Osteoblast (primary cell): Measurements from ENCODE around the gene FGD1. TPM values are rescaled to one million over a fixed set of nuclear protein-coding genes. Genes with fewer than 3 reads are reported as not detected.

ENCODE experiments used
- DNase-seq: peaks from one replicate; pipeline ENCODE4 v3.0.0; 2011; ENCODE audit warnings: low spot score, mixed read lengths; ENCODE audit not compliant: insufficient read length; ENCODE audit errors: missing footprints
- H2AFZ ChIP-seq: 2 replicates; pipeline ENCODE4 v1.6.0; 2011; ENCODE audit warnings: mild to moderate bottlenecking, low read length
- H3K27ac ChIP-seq: 2 replicates; pipeline ENCODE4 v1.5.1; 2011; ENCODE audit warnings: mild to moderate bottlenecking, low read depth, low read length, moderate library complexity
- H3K27me3 ChIP-seq: 2 replicates; pipeline ENCODE4 v1.6.0; 2012; ENCODE audit warnings: mild to moderate bottlenecking, control low read depth, inconsistent platforms, low read length, moderate library complexity; ENCODE audit not compliant: insufficient read depth
- H3K36me3 ChIP-seq: 2 replicates; pipeline ENCODE4 v1.5.1; 2011; ENCODE audit warnings: mild to moderate bottlenecking, low read length, control low read depth, moderate library complexity; ENCODE audit not compliant: insufficient read depth
- H3K4me1 ChIP-seq: 2 replicates; pipeline ENCODE4 v1.5.1; 2011; ENCODE audit warnings: mild to moderate bottlenecking, low read length, control low read depth, moderate library complexity; ENCODE audit not compliant: insufficient read depth
- H3K4me2 ChIP-seq: 2 replicates; pipeline ENCODE4 v1.6.0; 2011; ENCODE audit warnings: mild to moderate bottlenecking, low read length; ENCODE audit not compliant: insufficient read depth
- H3K4me3 ChIP-seq: fragments of 200-600 bp; sonication (generic); 3 replicates; pipeline ENCODE4 v1.5.1; 2012; ENCODE audit warnings: mild to moderate bottlenecking, low read length, inconsistent platforms; ENCODE audit not compliant: insufficient read depth
- H3K79me2 ChIP-seq: 2 replicates; pipeline ENCODE4 v1.6.0; 2012; ENCODE audit warnings: mild to moderate bottlenecking, low read length, control low read depth, inconsistent platforms; ENCODE audit not compliant: insufficient read depth
- H3K9me3 ChIP-seq: 2 replicates; pipeline ENCODE4 v1.5.1; 2011; ENCODE audit warnings: low read depth, low read length, control low read depth
- H4K20me1 ChIP-seq: 2 replicates; pipeline ENCODE4 v1.6.0; 2012; ENCODE audit warnings: mild to moderate bottlenecking, low read length, control low read depth; ENCODE audit not compliant: insufficient read depth
- total RNA-seq: library from RNA; depleted of rRNA; stranded (reverse); fragments of >200 nt; gene quantifications from 2 replicates; pipeline ENCODE4 v1.2.3, GENCODE V29; 2012
- TF ChIP-seq, protein P1 (sequence below): IDR thresholded peaks from 2 replicates; pipeline ENCODE4 v1.5.1; 2011; ENCODE audit warnings: mild to moderate bottlenecking, low read depth, low read length, moderate library complexity; ENCODE audit errors: extremely low read depth

Gene FGD1
- total RNA-seq, 1 donor: 8.7 TPM

DNA sequence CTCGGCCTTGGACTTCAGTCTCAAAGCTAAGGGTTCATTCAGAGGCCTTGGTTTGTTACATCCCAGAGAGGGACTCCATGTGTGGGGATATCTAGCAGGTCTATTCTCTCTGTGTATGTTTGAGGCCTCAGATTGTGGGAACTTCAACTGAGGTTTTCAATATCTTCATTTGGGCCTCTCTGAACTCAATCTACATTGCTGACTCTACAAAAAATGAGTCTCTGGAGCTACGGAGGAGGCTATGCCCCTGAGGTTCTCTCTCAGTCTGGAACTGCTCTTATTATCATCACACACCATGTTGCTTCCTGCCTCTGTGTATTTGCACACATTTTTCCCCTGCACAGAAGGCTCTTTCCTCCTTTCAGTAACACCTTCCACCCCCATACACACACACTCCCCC is 60.9 kb downstream of the FGD1 start:
- TF ChIP-seq, protein P1, sequence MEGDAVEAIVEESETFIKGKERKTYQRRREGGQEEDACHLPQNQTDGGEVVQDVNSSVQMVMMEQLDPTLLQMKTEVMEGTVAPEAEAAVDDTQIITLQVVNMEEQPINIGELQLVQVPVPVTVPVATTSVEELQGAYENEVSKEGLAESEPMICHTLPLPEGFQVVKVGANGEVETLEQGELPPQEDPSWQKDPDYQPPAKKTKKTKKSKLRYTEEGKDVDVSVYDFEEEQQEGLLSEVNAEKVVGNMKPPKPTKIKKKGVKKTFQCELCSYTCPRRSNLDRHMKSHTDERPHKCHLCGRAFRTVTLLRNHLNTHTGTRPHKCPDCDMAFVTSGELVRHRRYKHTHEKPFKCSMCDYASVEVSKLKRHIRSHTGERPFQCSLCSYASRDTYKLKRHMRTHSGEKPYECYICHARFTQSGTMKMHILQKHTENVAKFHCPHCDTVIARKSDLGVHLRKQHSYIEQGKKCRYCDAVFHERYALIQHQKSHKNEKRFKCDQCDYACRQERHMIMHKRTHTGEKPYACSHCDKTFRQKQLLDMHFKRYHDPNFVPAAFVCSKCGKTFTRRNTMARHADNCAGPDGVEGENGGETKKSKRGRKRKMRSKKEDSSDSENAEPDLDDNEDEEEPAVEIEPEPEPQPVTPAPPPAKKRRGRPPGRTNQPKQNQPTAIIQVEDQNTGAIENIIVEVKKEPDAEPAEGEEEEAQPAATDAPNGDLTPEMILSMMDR: no peak
- Histone ChIP-seq H3K36me3 (no peaks in the 10 kb centered on the region), H2AFZ (no peak overlapping the region), H4K20me1 (no peaks in the 10 kb centered on the region), H3K4me2 (no peak overlapping the region), H3K9me3 (no peaks in the 10 kb centered on the region), H3K79me2 (no peaks in the 10 kb centered on the region), H3K27ac (no peak overlapping the region), H3K27me3 (no peaks in the 10 kb centered on the region), H3K4me1 (no peaks in the 10 kb centered on the region), H3K4me3 (no peak overlapping the region)
- DNase-seq: no peak

GRCh38 chrX:54430519-54430918 is 65.5 kb downstream of the FGD1 start:
- H3K36me3 ChIP-seq: no peaks in the 10 kb centered on the region
- H3K4me2 ChIP-seq: no peak overlapping the region
- no peaks in the 10 kb centered on the region for H3K27me3 ChIP-seq
- H3K9me3 ChIP-seq: no peaks in the 10 kb centered on the region
- H4K20me1 ChIP-seq: no peaks in the 10 kb centered on the region
- H3K79me2 ChIP-seq: no peaks in the 10 kb centered on the region
- H3K4me1 ChIP-seq: no peaks in the 10 kb centered on the region
- no peak overlapping the region for H3K4me3 ChIP-seq
- no peak overlapping the region for H2AFZ ChIP-seq
- H3K27ac ChIP-seq: no peak overlapping the region
- no peak for DNase-seq
- TF ChIP-seq, protein P1: no peak

DNA sequence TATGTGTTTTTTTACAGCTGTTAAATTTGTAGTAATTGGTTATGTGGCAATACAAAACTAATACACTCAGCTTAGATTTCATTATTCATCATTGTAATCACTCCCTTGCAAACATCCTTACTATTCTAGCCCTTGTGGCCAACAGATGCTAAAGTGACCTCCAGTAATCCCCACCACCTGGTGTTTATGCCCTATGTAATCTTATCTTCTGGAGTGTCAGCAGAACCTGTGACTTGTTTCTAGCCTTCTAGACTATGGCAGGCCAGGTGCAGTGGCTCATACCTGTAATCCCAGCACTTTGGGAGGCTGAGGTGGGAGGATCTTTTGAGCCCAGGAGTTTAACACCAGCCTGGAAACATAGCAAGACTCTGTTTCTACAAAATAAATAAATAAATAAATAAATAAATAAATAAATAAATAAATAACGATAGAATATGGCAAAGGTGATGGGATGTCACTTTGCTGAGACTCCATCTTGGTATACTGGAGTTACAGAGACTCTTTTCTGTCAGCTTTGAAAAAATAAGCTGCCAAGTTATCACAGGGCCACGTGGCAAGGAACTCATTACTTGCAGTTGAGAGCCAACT is 68.1 kb downstream of the FGD1 start:
- Histone ChIP-seq H3K79me2 (no peaks in the 10 kb centered on the region), H4K20me1 (no peaks in the 10 kb centered on the region), H3K4me3 (no peak overlapping the region), H3K27me3 (no peaks in the 10 kb centered on the region), H3K27ac (no peak overlapping the region), H3K9me3 (no peaks in the 10 kb centered on the region), H2AFZ (no peak overlapping the region), H3K36me3 (no peaks in the 10 kb centered on the region), H3K4me1 (no peaks in the 10 kb centered on the region), H3K4me2 (no peak overlapping the region)
- no peak for DNase-seq
- TF ChIP-seq, protein P1: no peak

DNA sequence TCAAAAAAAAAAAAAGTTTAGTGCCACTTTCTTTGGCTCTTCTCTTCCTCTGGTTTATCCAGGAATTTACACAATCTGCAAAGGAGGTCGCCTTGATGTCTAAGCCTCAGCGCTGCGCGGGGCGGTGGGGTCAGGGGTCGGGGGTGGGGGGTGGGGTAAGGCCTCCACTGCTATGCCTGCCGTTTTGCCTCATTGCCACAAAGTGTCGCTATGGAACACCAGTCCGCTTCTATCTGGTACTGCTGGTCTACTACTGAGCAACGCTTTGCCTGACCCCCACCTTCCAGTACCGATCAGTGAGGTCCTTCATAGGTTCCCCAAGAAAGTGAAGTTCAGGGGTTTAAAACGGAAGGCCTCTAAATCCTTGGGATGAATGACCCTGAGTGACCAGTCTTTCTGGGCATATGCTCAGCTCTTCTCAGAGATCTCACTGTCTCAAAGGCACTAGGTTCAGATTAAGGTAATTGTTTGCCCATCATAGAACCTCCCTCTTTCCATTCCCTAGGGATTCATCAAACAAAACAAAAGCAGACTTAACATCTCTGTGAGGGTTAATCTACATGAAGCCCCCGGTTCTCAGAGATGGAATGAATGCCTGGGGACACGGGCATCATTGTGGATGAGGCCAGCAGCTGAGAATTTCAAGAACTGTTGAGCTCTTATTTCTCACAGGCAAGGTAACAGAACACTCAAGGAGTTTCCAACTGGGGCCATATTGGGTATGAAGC is 72.7 kb downstream of the FGD1 start:
- TF ChIP-seq, protein P1: no peak
- Histone ChIP-seq H3K27me3 (no peaks in the 10 kb centered on the region), H3K4me2 (no peak overlapping the region), H3K4me3 (no peak overlapping the region), H4K20me1 (no peaks in the 10 kb centered on the region), H3K9me3 (no peaks in the 10 kb centered on the region), H3K4me1 (no peaks in the 10 kb centered on the region), H3K27ac (no peak overlapping the region), H2AFZ (no peak overlapping the region), H3K36me3 (no peaks in the 10 kb centered on the region), H3K79me2 (no peaks in the 10 kb centered on the region)
- DNase-seq: no peak
